AG20443 (cell line): Measurements from ENCODE around the gene SNRNP35.
"Not testable (repeated sequence)": the region's sequence is repeated elsewhere in the genome, so short reads cannot be mapped to it uniquely, and the experiment has no call there.

Experiments
- DNase-seq: peaks from one replicate; pipeline ENCODE4 v3.0.0; 2012; ENCODE audit warnings: low spot score, mixed read lengths

SNRNP35 gene

DNA sequence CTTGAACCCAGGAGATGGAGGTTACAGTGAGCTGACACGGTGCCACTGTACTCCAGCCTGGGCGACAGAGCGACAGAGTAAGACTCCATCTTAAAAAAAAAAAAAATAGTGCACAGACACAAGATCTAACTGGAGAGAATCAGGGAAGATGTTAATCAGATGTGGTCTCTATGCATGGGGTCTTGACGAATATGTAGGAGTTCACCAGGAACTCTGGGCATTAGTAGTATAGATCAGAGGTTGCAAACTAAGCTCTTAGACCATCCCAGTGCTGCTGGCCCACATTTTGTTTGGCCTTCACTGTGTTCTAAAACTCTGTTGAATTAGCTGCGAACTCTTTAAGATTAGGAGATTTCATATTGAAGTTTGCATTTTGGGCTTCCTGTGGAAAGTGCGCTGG lies 31.6 kb downstream of the SNRNP35 start:
- DNase-seq = no peak

GRCh38 chr12:123490089-123490488 lies 32.1 kb downstream of the SNRNP35 start:
- no peak for DNase-seq

- DNase-seq = no peak
These were observed 33.1 kb downstream of the SNRNP35 start for GRCh38 chr12:123491056-123491455.

GRCh38 chr12:123491481-123491880 lies 33.5 kb downstream of the SNRNP35 start:
- DNase-seq = no peak

GRCh38 chr12:123492339-123493039 lies 34.5 kb downstream of the SNRNP35 start:
- DNase-seq = not testable (repeated sequence)

DNA sequence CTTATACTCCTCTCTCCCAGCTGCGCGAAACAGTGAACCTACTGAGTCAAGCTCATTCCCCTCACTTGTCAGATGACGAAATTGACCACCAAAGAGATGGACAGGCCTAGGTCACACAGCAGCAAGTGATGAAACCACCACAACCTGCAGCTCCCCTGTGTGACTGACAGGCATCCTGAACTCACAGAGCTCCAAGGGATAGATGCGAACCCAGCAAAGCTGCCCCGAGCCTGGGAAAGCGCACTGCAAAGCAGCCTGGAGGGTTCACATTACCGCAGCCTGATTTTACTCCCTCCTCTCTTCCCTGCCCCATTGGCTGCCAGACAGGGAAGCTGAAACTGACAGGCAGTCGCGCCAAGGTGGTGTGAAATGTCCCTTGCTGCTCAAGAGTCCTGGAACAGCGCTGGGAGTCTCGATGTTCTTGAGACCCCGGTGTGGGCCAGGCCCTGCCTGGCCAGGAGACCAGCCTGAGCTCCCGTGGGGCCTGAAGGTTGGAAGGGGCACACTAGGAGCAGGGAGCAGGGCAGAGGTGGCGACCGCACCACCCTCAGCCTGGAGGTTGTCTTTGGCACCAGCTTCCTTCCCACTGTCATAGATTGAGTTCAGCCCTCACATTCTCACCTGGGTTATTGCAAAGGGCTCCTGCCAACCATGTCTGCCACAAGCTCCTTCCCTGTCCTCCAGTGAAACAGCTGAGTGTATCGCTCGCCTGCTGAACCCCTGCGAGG lies 36.3 kb downstream of the SNRNP35 start:
- DNase-seq = no peak

DNA sequence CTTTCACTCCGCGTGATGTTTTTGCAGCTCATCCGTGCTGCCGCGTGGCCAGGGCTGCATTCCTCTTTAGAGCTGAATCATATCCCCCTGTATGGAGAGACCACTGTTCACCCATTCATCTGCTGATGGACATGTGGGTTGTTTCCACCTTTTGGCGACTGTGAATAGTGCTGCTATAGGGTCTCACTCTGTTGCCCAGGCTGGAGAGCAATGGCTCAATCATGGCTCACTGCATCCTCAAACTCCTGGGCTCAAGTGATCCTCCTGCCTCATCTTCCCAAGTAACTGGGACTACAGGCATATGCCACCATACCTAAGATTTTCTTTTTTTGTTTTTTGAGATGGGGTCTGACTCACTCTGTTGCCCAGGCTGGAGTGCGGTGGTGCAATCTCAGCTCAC lies 39.1 kb downstream of the SNRNP35 start:
- no peak for DNase-seq

GRCh38 chr12:123498126-123498825 lies 40.3 kb downstream of the SNRNP35 start:
- no peak for DNase-seq

DNA sequence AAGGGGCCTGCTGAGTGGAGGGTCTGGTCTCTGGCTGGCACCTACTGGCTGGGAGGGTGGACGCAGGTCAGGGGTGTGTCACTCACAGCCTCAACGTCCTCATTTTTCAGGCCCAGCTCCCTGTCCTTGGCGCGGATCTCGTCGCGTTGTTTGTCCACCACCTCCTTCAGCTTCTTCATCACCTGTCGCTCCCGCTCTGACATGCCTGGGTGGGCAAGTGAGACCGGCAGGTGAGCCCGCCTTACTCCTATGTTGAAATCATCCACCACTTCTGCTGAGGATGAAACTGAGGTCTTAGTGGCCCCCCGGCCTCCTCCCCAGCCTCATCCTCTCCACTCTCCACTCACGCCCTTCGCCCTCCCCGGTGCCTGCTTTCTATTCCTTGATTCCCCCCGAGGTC lies 41.4 kb downstream of the SNRNP35 start:
- DNase-seq = no peak

- no peak for DNase-seq
These were observed 44.3 kb downstream of the SNRNP35 start for GRCh38 chr12:123502163-123502704.

GRCh38 chr12:123506059-123506842 lies 48.3 kb downstream of the SNRNP35 start:
- no peak for DNase-seq

DNA sequence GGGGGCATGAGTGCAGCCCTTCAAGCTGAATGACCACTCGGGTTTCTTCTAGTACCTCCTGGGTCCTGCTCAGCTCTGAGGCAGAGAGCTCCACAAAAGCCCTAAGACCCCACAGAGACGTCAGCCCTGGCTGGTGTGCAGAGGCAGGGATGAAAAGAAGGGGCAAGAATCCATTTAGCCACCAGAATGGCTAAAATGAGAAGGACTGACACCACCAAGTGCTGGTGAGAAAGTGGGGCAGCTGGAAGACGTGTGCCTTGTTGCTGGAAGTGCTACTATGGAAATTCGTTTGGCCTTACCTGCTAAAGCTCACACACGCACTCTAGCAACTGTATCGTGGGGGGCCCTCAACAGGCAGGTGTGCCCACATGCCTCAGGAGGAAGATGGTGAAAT lies 48.9 kb downstream of the SNRNP35 start:
- DNase-seq = no peak

GRCh38 chr12:123512838-123513665 lies 55.1 kb downstream of the SNRNP35 start:
- DNase-seq = no peak

DNA sequence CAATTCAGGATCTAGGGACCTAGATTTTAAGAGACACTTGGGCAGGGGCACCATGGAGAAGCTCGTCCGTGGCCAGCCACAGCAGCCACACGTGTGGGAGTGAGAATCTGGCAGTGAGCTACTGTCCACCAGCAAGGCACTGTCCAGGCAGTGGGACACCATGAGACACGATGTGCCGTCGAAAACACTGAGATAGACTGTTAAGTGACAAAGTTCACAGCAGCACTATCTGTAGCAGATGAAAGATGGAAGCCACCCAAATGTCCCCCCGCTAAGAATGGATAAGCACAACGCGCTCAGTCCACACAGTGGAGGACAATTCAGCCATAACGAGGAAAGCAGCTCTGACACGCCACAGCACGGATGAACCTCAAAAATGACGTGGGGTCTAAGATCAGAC lies 55.9 kb downstream of the SNRNP35 start:
- no peak for DNase-seq

GRCh38 chr12:123514582-123515221 lies 56.8 kb downstream of the SNRNP35 start:
- DNase-seq = not testable (repeated sequence)

- DNase-seq = no peak
These were observed 58.4 kb downstream of the SNRNP35 start for GRCh38 chr12:123516216-123516780.
